CD14-positive monocyte (primary cell): ENCODE results near the gene COL25A1. TPM values are rescaled to one million over a fixed set of nuclear protein-coding genes. Genes with fewer than 3 reads are reported as not detected.

Experiments
- DNase-seq, 3 donors: peaks; one replicate each; pipeline ENCODE4 v3.0.0-alpha.2; 2011 to 2022
- H2AFZ ChIP-seq: 2 replicates; pipeline ENCODE4 v1.6.0; 2012; ENCODE audit warnings: mild to moderate bottlenecking, low read depth, low read length, inconsistent platforms; ENCODE audit not compliant: insufficient read depth, poor library complexity, severe bottlenecking
- H3K27ac ChIP-seq, 2 donors: 1 replicate in 1 of 2; 2 replicates in 1 of 2; pipeline ENCODE4 v1.5.1; 2012 to 2013; ENCODE audit warnings: low read length in 2 of 2, control low read depth in 1 of 2, inconsistent platforms in 1 of 2, low read depth in 1 of 2, mild to moderate bottlenecking in 1 of 2
- H3K27me3 ChIP-seq, 2 donors: one replicate each; pipeline versions ENCODE4 v1.6.0 to v1.6.1; 2011 to 2013; ENCODE audit warnings: low read length in 2 of 2; ENCODE audit not compliant: control insufficient read depth in 2 of 2, insufficient read depth in 2 of 2
- H3K36me3 ChIP-seq, 2 donors: replicated peaks in 1 of 2; 1 replicate in 1 of 2; 2 replicates in 1 of 2; pipeline versions ENCODE4 v1.5.1 to v1.6.1; 2012 to 2013; ENCODE audit warnings: low read length in 2 of 2, control low read depth in 1 of 2, inconsistent platforms in 1 of 2, mild to moderate bottlenecking in 1 of 2; ENCODE audit not compliant: insufficient read depth in 2 of 2, control insufficient read depth in 1 of 2
- H3K4me1 ChIP-seq, 2 donors: 1 replicate in 1 of 2; 2 replicates in 1 of 2; pipeline versions ENCODE4 v1.5.1 to v1.6.1; 2012 to 2013; ENCODE audit warnings: low read length in 2 of 2, control low read depth in 1 of 2, inconsistent platforms in 1 of 2, mild to moderate bottlenecking in 1 of 2, moderate library complexity in 1 of 2; ENCODE audit not compliant: insufficient read depth in 2 of 2, control insufficient read depth in 1 of 2
- H3K4me2 ChIP-seq: replicated peaks from 2 replicates; pipeline ENCODE3; 2012; ENCODE audit warnings: low read length, moderate library complexity, mild to moderate bottlenecking; ENCODE audit not compliant: poor library complexity, severe bottlenecking; ENCODE audit errors: extremely low read depth
- H3K4me3 ChIP-seq, 3 experiments: fragments of 200-600 bp in 1 of 3; sonication (generic) in 1 of 3; replicated peaks in 1 of 3; 1 replicate in 2 of 3; 2 replicates in 1 of 3; pipeline ENCODE4 v1.5.1; 2011 to 2013; ENCODE audit warnings: low read length in 3 of 3, mild to moderate bottlenecking in 3 of 3, control low read depth in 2 of 3, low read depth in 2 of 3, inconsistent platforms in 1 of 3, moderate library complexity in 1 of 3
- H3K79me2 ChIP-seq: 2 replicates; pipeline ENCODE4 v1.6.0; 2012; ENCODE audit warnings: mild to moderate bottlenecking, control low read depth, inconsistent platforms, low read length, moderate library complexity; ENCODE audit not compliant: insufficient read depth
- H3K9ac ChIP-seq: 2 replicates; pipeline ENCODE4 v1.6.0; 2017; ENCODE audit warnings: low read length, mild to moderate bottlenecking; ENCODE audit not compliant: insufficient read depth, poor library complexity, severe bottlenecking
- H3K9me3 ChIP-seq, 2 donors: replicated peaks in 1 of 2; 1 replicate in 1 of 2; 2 replicates in 1 of 2; pipeline versions ENCODE4 v1.5.1 to v1.6.1; 2012 to 2013; ENCODE audit warnings: low read length in 2 of 2, control low read depth in 1 of 2; ENCODE audit not compliant: control insufficient read depth in 1 of 2, insufficient read depth in 1 of 2
- H4K20me1 ChIP-seq: 2 replicates; pipeline ENCODE4 v1.6.0; 2012; ENCODE audit warnings: mild to moderate bottlenecking, low read length, control low read depth, moderate library complexity; ENCODE audit not compliant: insufficient read depth
- H3K27ac Mint-ChIP-seq, 7 donors: one replicate each; pipeline ENCODE4 v1.8.0; 2020; ENCODE audit warnings: mild to moderate bottlenecking in 7 of 7, mixed read lengths in 7 of 7, moderate library complexity in 6 of 7, inconsistent platforms in 2 of 7
- H3K27me3 Mint-ChIP-seq, 3 donors: one replicate each; pipeline ENCODE4 v1.8.0; 2021 to 2022; ENCODE audit warnings: low read depth in 3 of 3, mild to moderate bottlenecking in 3 of 3, mixed read lengths in 3 of 3, moderate library complexity in 3 of 3, inconsistent platforms in 1 of 3
- H3K36me3 Mint-ChIP-seq, 2 donors: one replicate each; pipeline ENCODE4 v1.8.0; 2020; ENCODE audit warnings: mixed read lengths in 2 of 2, inconsistent platforms in 1 of 2, mild to moderate bottlenecking in 1 of 2
- H3K4me1 Mint-ChIP-seq: one replicate; pipeline ENCODE4 v1.8.0; 2020; ENCODE audit warnings: mild to moderate bottlenecking, mixed read lengths
- H3K4me3 Mint-ChIP-seq, 2 donors: one replicate each; pipeline ENCODE4 v1.8.0; 2020; ENCODE audit warnings: mild to moderate bottlenecking in 2 of 2, mixed read lengths in 2 of 2, moderate library complexity in 1 of 2
- H3K9me3 Mint-ChIP-seq, 7 donors: one replicate each; pipeline ENCODE4 v1.8.0; 2020 to 2022; ENCODE audit warnings: mixed read lengths in 7 of 7, mild to moderate bottlenecking in 6 of 7, moderate library complexity in 6 of 7, inconsistent platforms in 2 of 7
- WGBS: methylation state at CpG from one replicate; pipeline ENCODE4 v1.1.5; 2013; ENCODE audit warnings: missing lambda C conversion rate; ENCODE audit not compliant: insufficient coverage; 5-methylcytosine and 5-hydroxymethylcytosine counted together
- intact Hi-C, 2 donors: fragments of 100-400 bp; cut with micrococcal nuclease; formaldehyde crosslinking; loops; one replicate each; pipeline versions ENCODE4 v1.15.0 to v1.15.1; 2023
- polyA plus RNA-seq, 3 donors: library from polyadenylated mRNA; depleted of rRNA in 1 of 3; unstranded in 2 of 3; stranded (reverse) in 1 of 3; fragments of 300-500 nt in 2 of 3; fragments of >200 nt in 1 of 3; fragmentation: Illumina TruSeq in 2 of 3; gene quantifications; 1 replicate in 2 of 3; 2 replicates in 1 of 3; pipeline ENCODE4 v1.2.3, GENCODE V29; 2012 to 2021
- TF ChIP-seq, protein P1 (sequence below): fragments of 200-600 bp; IDR thresholded peaks from one replicate; pipeline ENCODE4 v1.8.0; 2022; ENCODE audit warnings: antibody characterized with exemption, mild to moderate bottlenecking

COL25A1 gene
- polyA plus RNA-seq, 3 donors = not detected

DNA sequence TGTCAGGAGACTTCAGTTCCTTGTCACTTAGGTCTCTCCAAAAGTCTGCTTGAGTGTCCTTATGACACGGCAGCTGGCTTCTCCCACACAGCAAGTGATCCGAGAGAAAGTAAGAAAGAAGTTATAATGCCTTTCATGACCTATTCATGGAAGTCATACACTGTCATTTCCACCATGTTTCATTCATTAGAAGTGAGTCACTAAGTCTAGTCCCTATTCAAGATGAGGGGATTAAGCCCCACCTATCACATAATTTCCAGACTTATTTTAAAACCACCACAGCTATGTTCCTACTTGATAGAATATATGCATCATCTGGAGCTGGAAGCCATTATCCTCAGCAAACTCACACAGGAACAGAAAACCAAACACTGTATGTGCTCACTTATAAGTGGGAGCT lies 25.2 kb upstream of the COL25A1 start:
- peaks cover 13 to 16% of the 10 kb centered on the region in 2 donors for H3K9me3 ChIP-seq
- H3K27ac Mint-ChIP-seq = no peak overlapping the region
- peaks cover 11 to 17% (median 15%) of the 10 kb centered on the region in 7 donors for H3K9me3 Mint-ChIP-seq
- no peaks in the 10 kb centered on the region for H3K36me3 ChIP-seq
- no peak overlapping the region for H3K4me2 ChIP-seq
- H3K4me1 Mint-ChIP-seq = no peaks in the 10 kb centered on the region
- 100% methylated on average over 1 of the region's 2 CpGs for WGBS
- TF ChIP-seq, protein P1, sequence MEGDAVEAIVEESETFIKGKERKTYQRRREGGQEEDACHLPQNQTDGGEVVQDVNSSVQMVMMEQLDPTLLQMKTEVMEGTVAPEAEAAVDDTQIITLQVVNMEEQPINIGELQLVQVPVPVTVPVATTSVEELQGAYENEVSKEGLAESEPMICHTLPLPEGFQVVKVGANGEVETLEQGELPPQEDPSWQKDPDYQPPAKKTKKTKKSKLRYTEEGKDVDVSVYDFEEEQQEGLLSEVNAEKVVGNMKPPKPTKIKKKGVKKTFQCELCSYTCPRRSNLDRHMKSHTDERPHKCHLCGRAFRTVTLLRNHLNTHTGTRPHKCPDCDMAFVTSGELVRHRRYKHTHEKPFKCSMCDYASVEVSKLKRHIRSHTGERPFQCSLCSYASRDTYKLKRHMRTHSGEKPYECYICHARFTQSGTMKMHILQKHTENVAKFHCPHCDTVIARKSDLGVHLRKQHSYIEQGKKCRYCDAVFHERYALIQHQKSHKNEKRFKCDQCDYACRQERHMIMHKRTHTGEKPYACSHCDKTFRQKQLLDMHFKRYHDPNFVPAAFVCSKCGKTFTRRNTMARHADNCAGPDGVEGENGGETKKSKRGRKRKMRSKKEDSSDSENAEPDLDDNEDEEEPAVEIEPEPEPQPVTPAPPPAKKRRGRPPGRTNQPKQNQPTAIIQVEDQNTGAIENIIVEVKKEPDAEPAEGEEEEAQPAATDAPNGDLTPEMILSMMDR = no peak
- no peak for DNase-seq
- H3K79me2 ChIP-seq = no peaks in the 10 kb centered on the region
- no peak overlapping the region for H3K4me3 Mint-ChIP-seq
- H3K27me3 ChIP-seq = peaks cover 0 to 3% of the 10 kb centered on the region in 2 donors
- H4K20me1 ChIP-seq = no peaks in the 10 kb centered on the region
- no peak overlapping the region for H3K9ac ChIP-seq
- no peaks in the 10 kb centered on the region for H3K36me3 Mint-ChIP-seq
- no peak overlapping the region for H2AFZ ChIP-seq
- no peak overlapping the region for H3K4me3 ChIP-seq
- intact Hi-C loops = no loop called here
- H3K27ac ChIP-seq = no peak overlapping the region
- H3K4me1 ChIP-seq = no peaks in the 10 kb centered on the region
- H3K27me3 Mint-ChIP-seq = peaks cover 2 to 12% (median 3%) of the 10 kb centered on the region in 3 donors

DNA sequence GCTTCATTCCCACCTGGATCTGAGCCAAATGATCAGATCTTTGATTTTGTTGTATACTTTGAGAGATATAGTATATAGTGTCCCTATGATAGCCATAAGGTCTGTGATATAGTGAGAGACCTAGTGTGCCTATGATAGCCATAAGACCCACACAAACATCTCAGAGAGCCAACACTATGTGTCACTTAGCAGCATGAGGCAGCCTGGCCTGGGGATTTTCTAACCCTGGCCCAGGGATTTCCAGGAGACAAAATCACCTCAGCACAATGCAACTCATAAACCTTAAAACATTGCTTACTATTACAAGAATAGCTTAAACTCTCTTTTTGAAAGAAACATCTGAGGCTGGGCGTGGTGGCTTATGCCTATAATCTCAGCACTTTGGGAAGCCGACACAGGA lies 23.2 kb upstream of the COL25A1 start:
- no peaks in the 10 kb centered on the region for H3K36me3 Mint-ChIP-seq
- peaks cover 4% of the 10 kb centered on the region for H3K4me1 Mint-ChIP-seq
- no peak overlapping the region for H3K27ac ChIP-seq
- peaks cover 22% of the 10 kb centered on the region in 2 donors for H3K9me3 ChIP-seq
- peaks cover 18 to 31% (median 25%) of the 10 kb centered on the region in 7 donors for H3K9me3 Mint-ChIP-seq
- peaks cover 0 to 3% of the 10 kb centered on the region in 2 donors for H3K4me1 ChIP-seq
- TF ChIP-seq, protein P1 = no peak
- H2AFZ ChIP-seq = no peak overlapping the region
- H3K27me3 Mint-ChIP-seq = peaks cover under 1 to 8% (median 2%) of the 10 kb centered on the region in 3 donors
- no peak overlapping the region for H3K9ac ChIP-seq
- peaks cover 0 to 3% of the 10 kb centered on the region in 2 donors for H3K27me3 ChIP-seq
- H3K4me2 ChIP-seq = no peak overlapping the region
- DNase-seq = no peak
- H4K20me1 ChIP-seq = no peaks in the 10 kb centered on the region
- 92% methylated on average over 2 of the region's 2 CpGs for WGBS
- no peak overlapping the region for H3K27ac Mint-ChIP-seq
- intact Hi-C loops = no loop called here
- no peak overlapping the region for H3K4me3 Mint-ChIP-seq
- no peaks in the 10 kb centered on the region for H3K79me2 ChIP-seq
- no peaks in the 10 kb centered on the region for H3K36me3 ChIP-seq
- no peak overlapping the region for H3K4me3 ChIP-seq
